ENCODE data around the gene LASP1NB.
A peak's percentile ranks its signal among the peaks of the same experiment; 100 is the strongest.

Gene LASP1NB

GRCh38 chr17:38886643-38887010 is 38.8 kb upstream of the LASP1NB start:
- 96% methylated on average over 5 of the region's 8 CpGs for WGBS (ENCODE audit: insufficient coverage)
- ATAC-seq (ENCODE audit: low read depth) = no peak
- peaks cover 22 to 62% of the 10 kb centered on the region in 2 donors for H3K4me1 ChIP-seq (ENCODE audit: control insufficient read depth in 2 of 2, insufficient read depth in 2 of 2, low read length in 2 of 2)
- intact Hi-C loops (cut with micrococcal nuclease) = no loop called here
- peaks cover 99% of the 10 kb centered on the region for H4K20me1 ChIP-seq (ENCODE audit: control insufficient read depth, insufficient read depth, low read length, poor library complexity, severe bottlenecking)
- no peak overlapping the region for H2AFZ ChIP-seq (ENCODE audit: insufficient read depth, low read depth, low read length, poor library complexity, severe bottlenecking)
- no peaks in the 10 kb centered on the region for H3K9me3 Mint-ChIP-seq (ENCODE audit: insufficient read depth)
- no peak overlapping the region for H3K4me3 Mint-ChIP-seq
- H3K9me3 ChIP-seq (ENCODE audit: control extremely low read depth in 1 of 3, control insufficient read depth in 2 of 3, insufficient read depth in 1 of 3, low read length in 2 of 3) = no peaks in the 10 kb centered on the region
- no peak overlapping the region for H3K9ac ChIP-seq (ENCODE audit: low read length)
- H3K27me3 ChIP-seq (replicated peaks in 1 of 4; ENCODE audit: control extremely low read depth in 1 of 4, control insufficient read depth in 3 of 4, insufficient read depth in 4 of 4, low read length in 3 of 4) = no peaks in the 10 kb centered on the region
- no peak for DNase-seq
- H3K27ac Mint-ChIP-seq = peak overlapping the region; percentile 67
- peak overlapping the region in 1 of 2 donors; percentile 36 for H3K27ac ChIP-seq (ENCODE audit: low read length in 2 of 2)
- H3K4me3 ChIP-seq (ENCODE audit: control extremely low read depth in 1 of 5, extremely low read depth in 1 of 5, insufficient read depth in 1 of 5, low read depth in 2 of 5, low read length in 4 of 5) = no peak overlapping the region
- no peak overlapping the region for H3K4me2 ChIP-seq (replicated peaks; ENCODE audit: low read depth, low read length, poor library complexity, severe bottlenecking)
- ChIA-PET CTCF (interaction anchor here (0.9 to 1.4 kb wide), 2 partner anchors 10 to 16 kb away, joined by 4 read pairs; partner anchors contain the start of gene LASP1), POLR2A (no interaction called here)
- no peaks in the 10 kb centered on the region for H3K27me3 Mint-ChIP-seq
- TF ChIP-seq EZH2 (IDR thresholded peaks at IDR 0.05; ENCODE audit: borderline replicate concordance, insufficient read depth, low read depth, low read length, poor library complexity, severe bottlenecking) (no peak), CTCF (IDR thresholded peaks at IDR 0.05) (no peak)
- H3K36me3 ChIP-seq (replicated peaks in 1 of 2; ENCODE audit: control extremely low read depth in 1 of 2, control insufficient read depth in 1 of 2, extremely low read depth in 1 of 2, insufficient read depth in 2 of 2, low read length in 1 of 2) = peaks cover 0 to 65% of the 10 kb centered on the region in 2 experiments
- peaks cover 99% of the 10 kb centered on the region for H3K79me2 ChIP-seq (ENCODE audit: control insufficient read depth, insufficient read depth, low read length)
- H3K4me1 Mint-ChIP-seq = peaks cover 49% of the 10 kb centered on the region

- no peak overlapping the region for H3K9ac ChIP-seq (ENCODE audit: low read length)
- H3K4me3 ChIP-seq (ENCODE audit: control extremely low read depth in 1 of 5, extremely low read depth in 1 of 5, insufficient read depth in 1 of 5, low read depth in 2 of 5, low read length in 4 of 5) = no peak overlapping the region
- 92% methylated on average over 8 of the region's 9 CpGs for WGBS (ENCODE audit: insufficient coverage)
- peaks cover 98% of the 10 kb centered on the region for H3K79me2 ChIP-seq (ENCODE audit: control insufficient read depth, insufficient read depth, low read length)
- peaks cover 0 to 75% of the 10 kb centered on the region in 2 experiments for H3K36me3 ChIP-seq (replicated peaks in 1 of 2; ENCODE audit: control extremely low read depth in 1 of 2, control insufficient read depth in 1 of 2, extremely low read depth in 1 of 2, insufficient read depth in 2 of 2, low read length in 1 of 2)
- Mint-ChIP-seq H3K27me3 (no peaks in the 10 kb centered on the region), H3K27ac (no peak overlapping the region), H3K9me3 (ENCODE audit: insufficient read depth) (no peaks in the 10 kb centered on the region), H3K4me3 (no peak overlapping the region), H3K4me1 (peaks cover 38% of the 10 kb centered on the region)
- no peak for TF ChIP-seq CTCF (IDR thresholded peaks at IDR 0.05)
- TF ChIP-seq EZH2 (IDR thresholded peaks at IDR 0.05; ENCODE audit: borderline replicate concordance, insufficient read depth, low read depth, low read length, poor library complexity, severe bottlenecking) = no peak
- peaks cover 23 to 61% of the 10 kb centered on the region in 2 donors for H3K4me1 ChIP-seq (ENCODE audit: control insufficient read depth in 2 of 2, insufficient read depth in 2 of 2, low read length in 2 of 2)
- H3K9me3 ChIP-seq (ENCODE audit: control extremely low read depth in 1 of 3, control insufficient read depth in 2 of 3, insufficient read depth in 1 of 3, low read length in 2 of 3) = no peaks in the 10 kb centered on the region
- H3K4me2 ChIP-seq (replicated peaks; ENCODE audit: low read depth, low read length, poor library complexity, severe bottlenecking) = no peak overlapping the region
- no peak overlapping the region for H2AFZ ChIP-seq (ENCODE audit: insufficient read depth, low read depth, low read length, poor library complexity, severe bottlenecking)
- intact Hi-C loops (cut with micrococcal nuclease) = no loop called here
- H3K27ac ChIP-seq (ENCODE audit: low read length in 2 of 2) = no peak overlapping the region
- no peak for ATAC-seq (ENCODE audit: low read depth)
- no peaks in the 10 kb centered on the region for H3K27me3 ChIP-seq (replicated peaks in 1 of 4; ENCODE audit: control extremely low read depth in 1 of 4, control insufficient read depth in 3 of 4, insufficient read depth in 4 of 4, low read length in 3 of 4)
- DNase-seq = no peak
- H4K20me1 ChIP-seq (ENCODE audit: control insufficient read depth, insufficient read depth, low read length, poor library complexity, severe bottlenecking) = peaks cover 99% of the 10 kb centered on the region
- POLR2A ChIA-PET = no interaction called here
- CTCF ChIA-PET = interaction anchor here (1.6 kb wide), 1 partner anchor 11 kb away, joined by 3 read pairs; no protein-coding TSS in a partner anchor
Measured at GRCh38 chr17:38888842-38889241, 36.6 kb upstream of the LASP1NB start.
